GM12874 (cell line): Measurements from ENCODE around the gene APRT.

Experiments used
- CTCF ChIP-seq: IDR thresholded peaks from 2 replicates; pipeline ENCODE4 v1.5.1; 2011; ENCODE audit warnings: low read depth, mild to moderate bottlenecking, control low read depth, low read length, moderate library complexity; ENCODE audit not compliant: insufficient read depth

APRT gene

GRCh38 chr16:88772871-88773811 is 38.6 kb downstream of the APRT start:
- TF ChIP-seq CTCF = no peak

- TF ChIP-seq CTCF = no peak
These were observed 40.4 kb downstream of the APRT start for GRCh38 chr16:88771294-88771772.

- TF ChIP-seq CTCF = no peak
These were observed 41.1 kb downstream of the APRT start for GRCh38 chr16:88770461-88771293.

- TF ChIP-seq CTCF = no peak
These were observed 41.9 kb downstream of the APRT start for GRCh38 chr16:88769617-88770460.

- no peak for TF ChIP-seq CTCF
These were observed 43.5 kb downstream of the APRT start for GRCh38 chr16:88768071-88768783.

- no peak for TF ChIP-seq CTCF
These were observed 44.1 kb downstream of the APRT start for GRCh38 chr16:88767546-88768070.
